HG03064 (cell line): ENCODE data around the gene BEX4.
"Not testable (repeated sequence)": the region's sequence is repeated elsewhere in the genome, so short reads cannot be mapped to it uniquely, and the experiment has no call there.

Experiments used
- ATAC-seq: cut with Tn5 transposase; IDR thresholded peaks from one replicate; pipeline ENCODE4 v1.9.1; 2021; ENCODE audit warnings: low read depth; ENCODE audit not compliant: unreplicated experiment

The BEX4 gene

GRCh38 chrX:103235608-103236007 lies 20.7 kb downstream of the BEX4 start:
- ATAC-seq = not testable (repeated sequence)

DNA sequence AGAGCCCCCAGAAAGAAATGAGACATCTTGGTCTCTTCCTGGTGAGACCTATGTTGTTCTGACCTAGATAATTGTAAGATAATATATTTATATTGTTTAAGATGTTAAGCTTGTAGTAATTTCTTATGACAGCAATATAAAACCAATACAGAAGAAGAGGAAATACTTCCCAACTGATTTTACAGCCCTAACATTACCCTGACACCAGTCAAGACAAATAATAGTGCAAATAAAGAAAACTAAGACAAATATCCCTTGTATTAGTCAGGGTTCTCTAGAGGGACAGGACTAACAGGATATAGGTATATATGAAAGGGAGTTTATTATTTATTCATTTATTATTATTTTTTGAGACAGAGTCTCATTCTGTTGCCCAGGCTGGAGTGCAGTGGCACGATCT lies 21.4 kb downstream of the BEX4 start:
- no peak for ATAC-seq

DNA sequence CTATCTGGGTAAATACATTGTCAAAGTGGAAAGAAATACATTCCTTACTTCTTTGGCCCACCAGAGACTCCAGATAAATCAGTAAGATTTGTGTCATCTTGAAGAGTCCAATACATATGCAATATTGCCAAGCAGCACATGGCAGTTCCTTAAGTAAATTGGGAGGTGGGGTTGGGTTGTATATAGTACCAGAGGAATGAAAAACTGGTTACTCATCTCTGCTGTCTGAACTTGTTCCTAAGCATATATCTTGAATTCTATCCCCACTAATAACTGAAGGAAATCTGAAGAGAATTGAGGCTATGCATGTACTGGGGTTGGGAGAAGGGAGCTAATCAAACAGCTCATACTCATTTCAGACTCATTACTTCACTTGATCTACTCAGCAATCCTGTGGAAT lies 25.2 kb downstream of the BEX4 start:
- ATAC-seq = no peak

GRCh38 chrX:103248553-103248952 lies 33.6 kb downstream of the BEX4 start:
- ATAC-seq = no peak

- no peak for ATAC-seq
Observed at GRCh38 chrX:103249805-103250204, 34.9 kb downstream of the BEX4 start.

DNA sequence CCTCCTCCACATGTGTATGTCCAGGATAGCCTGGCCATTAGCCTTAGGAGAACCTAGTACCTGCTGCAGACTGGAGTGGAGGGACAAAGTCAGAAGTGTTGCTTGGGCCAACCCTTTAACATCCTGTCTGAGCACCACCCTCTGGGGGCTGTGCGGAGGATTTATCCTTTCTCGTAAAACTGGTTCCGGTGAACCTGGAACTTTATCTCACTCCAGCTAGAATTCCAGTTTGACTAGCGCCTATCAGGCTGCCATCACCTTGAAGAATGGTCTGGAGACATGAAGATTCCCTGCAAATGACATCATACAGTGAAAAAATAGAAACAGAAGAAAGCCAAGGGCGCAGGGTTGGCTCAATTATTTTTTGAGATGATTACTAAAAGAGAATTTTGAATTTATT lies 36.1 kb downstream of the BEX4 start:
- ATAC-seq = no peak

- ATAC-seq = no peak
Observed at GRCh38 chrX:103253608-103254007, 38.7 kb downstream of the BEX4 start.

DNA sequence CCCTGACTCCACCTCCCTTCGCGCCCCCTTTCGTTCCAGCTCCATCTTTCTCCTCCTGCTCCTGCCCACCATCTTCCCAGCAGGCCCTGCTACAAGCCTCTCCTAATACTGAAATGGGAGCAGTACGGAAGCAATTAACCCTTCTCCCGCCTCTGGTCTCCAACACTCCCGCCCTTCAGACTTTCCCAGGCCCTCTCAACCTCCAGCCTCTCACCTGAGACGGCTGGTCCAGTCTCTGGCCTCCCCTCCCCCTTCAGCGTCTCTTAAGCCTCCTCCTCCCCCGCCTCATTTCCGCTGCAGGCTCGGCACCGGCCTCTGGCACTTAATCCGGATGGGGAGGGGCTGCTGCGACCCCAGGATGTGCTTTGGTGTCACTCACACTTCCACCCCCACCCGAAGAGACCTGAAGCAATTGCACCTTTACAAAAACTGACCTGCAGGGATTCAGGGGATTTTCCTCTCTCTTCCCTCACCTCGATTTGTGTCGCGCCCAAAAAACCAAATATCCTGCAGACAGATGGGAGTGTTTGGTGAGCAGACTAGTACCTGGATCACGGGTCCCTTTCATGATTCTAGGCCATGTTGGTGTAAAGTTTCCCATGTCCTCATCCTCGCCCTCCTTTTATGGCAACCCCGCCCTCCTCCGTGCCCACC lies 39.4 kb downstream of the BEX4 start:
- ATAC-seq = no peak

GRCh38 chrX:103254921-103255493 lies 40.1 kb downstream of the BEX4 start, which contains the start of gene TCEAL8:
Gene TCEAL8, minus strand, starts transcription at chrX:103255155. Its CDS starts 1,176 bp downstream, at chrX:103253979.
- peak; percentile 97 for ATAC-seq

- no peak for ATAC-seq
Observed at GRCh38 chrX:103256651-103257050, 41.7 kb downstream of the BEX4 start.

DNA sequence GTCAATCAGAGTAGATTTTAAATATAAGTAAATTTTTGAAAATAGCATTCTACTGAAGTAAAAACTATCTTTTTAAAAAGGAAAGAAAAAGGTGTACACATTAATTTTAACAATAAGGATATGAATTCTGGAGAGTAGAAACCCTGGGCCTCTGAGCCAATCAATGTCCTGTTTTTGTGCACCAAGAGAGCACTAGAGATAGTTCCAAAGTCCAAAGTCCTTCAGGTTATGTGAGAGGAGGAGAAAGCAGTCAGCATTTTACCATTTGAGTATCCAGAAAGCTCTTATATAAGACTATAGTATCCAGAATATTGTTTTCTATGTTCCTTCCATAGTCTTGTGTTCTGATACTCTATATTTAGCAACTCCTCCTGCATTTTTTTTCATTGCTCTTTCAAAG lies 43.4 kb downstream of the BEX4 start:
- ATAC-seq = no peak
